GM18502 (cell line): Measurements from ENCODE around the gene ZNF750.

Source experiments
- ATAC-seq: cut with Tn5 transposase; IDR thresholded peaks from one replicate; pipeline ENCODE4 v1.9.1; 2021; ENCODE audit warnings: mild to moderate bottlenecking; ENCODE audit not compliant: unreplicated experiment, poor library complexity

ZNF750 gene

GRCh38 chr17:82839617-82840292 lies at the start of gene ZNF750:
ZNF750 (minus strand) TSS chr17:82840022; CDS start chr17:82832454, 7,568 bp downstream.
- no peak for ATAC-seq

DNA sequence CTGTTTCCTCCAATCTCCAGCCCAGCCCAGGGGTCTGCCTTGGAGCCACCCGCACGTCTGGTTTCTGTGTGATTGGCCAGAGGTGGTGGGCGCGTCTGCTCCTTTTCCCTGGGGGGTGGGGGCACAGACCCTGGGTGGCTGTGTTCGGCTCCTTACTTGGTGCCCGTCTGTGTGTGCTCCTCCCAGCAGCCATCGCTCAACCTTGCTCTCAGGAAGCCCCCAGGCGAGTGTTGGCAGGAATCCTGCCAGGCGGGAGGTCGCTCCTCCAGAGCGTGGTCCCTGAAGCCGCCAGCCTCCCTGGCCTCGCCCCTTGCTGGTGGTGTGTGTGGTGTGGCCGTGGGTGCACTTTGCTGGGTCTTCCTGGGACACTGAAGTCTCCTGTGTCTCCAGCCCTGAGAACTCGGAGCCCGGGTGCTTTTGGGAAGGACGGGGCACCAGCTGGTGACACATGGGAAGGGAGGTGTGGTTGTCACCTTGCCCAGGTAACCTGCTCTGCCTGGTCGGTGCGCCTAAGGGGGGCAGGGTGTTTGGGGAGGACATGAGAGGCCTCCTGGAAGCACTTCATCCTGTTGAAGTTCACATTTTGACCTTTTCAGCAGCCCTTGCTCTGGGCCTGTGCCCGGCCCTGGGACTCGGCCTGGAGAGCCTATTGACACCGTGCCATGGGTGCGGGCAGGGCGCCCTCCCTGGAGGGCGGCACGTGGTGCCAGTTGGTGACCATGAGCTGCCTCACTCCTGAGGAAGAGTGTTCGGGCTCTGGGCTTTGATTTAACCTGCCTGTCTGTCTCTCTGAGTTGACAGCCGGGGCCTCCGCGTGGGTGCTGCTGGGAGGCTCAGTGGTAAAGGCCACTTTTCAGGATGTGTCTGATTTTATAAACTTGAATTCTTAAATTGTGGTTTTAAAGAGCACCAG lies 49.0 kb upstream of the ZNF750 start:
- ATAC-seq, result no peak

DNA sequence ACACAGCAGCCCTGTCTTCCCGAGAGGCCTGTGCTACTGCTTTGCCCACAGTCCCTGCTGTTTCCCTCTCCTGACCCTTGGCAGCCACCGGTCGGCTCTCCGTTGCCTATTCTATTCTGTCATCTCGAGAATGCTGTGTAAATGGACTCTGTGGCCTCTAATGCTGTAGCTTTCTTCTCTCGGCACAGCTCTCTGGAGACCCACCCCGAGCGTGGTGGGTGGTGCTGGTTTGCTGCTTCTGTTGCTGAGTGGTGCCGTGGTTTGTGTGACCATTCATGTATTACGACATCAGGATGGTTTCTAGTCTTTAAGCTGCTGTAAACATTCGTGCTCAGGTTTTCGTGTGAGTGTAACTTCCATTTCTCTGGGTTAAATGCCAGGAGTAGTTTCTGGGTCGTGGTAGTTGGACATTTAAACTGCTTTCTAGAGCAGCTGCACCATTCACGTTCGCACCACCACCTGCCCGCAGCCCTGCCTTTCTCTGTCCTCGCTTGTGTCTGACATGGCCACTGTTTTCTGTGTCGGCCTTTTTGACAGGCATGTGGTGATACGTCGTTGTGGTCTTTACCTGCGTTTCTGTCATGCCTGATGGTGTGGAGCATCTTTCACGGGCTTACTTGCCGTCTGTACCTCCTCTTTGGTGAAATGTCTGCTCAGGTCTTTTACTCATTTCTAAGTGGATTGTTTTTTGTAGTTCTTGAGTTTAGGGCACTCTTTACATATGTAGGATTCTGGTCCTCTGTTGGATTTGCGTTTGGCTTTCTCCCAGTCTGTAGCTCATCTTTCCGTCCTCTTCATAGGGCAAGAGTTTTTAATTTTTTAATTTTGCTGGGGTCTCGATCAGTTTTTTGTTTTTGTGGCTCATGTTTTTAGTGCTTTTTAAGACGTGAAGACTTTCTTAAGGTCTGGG lies 47.7 kb upstream of the ZNF750 start:
- ATAC-seq, result no peak

GRCh38 chr17:82884970-82885353 lies 45.1 kb upstream of the ZNF750 start:
- no peak for ATAC-seq

- ATAC-seq, result no peak
Observed at GRCh38 chr17:82884341-82884969, 44.6 kb upstream of the ZNF750 start.

GRCh38 chr17:82883419-82884031 lies 43.7 kb upstream of the ZNF750 start:
- ATAC-seq, result no peak

DNA sequence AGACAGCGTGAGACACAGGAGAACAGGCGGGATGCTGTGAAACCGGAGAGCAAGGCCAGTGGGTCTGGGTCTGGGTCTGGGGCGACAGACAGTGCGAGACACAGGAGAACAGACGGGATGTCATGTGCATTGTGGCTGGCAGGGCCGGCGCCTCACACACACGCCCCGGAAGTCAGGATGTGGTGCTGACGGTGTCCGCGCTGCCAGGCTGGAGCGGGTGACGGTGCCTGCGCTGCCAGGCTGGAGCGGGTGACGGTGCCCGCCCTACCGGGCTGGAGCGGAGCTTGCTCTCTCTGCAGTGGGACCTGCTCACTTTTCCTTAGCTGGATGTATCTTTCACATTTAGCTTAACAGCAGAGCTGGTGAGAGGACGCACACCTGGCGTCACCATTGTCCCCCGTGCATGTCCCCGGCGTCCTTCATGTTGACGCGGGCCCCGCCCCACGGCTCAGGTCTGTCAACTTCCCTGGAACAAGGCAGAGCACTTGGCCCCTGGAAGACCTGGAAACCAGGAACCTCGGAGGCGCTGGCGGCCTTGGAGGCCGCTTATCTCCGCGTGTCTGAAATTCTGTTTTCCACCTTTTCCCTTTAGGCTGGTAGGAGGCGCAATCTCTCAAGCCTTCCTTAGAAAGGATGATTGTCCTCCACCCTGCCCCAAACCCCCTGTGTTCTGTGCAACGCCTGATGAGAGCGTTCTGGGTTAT lies 43.0 kb upstream of the ZNF750 start:
- no peak for ATAC-seq

GRCh38 chr17:82881900-82882714 lies 42.3 kb upstream of the ZNF750 start:
- ATAC-seq, result no peak

GRCh38 chr17:82881324-82881823 lies 41.6 kb upstream of the ZNF750 start:
- ATAC-seq, result no peak

DNA sequence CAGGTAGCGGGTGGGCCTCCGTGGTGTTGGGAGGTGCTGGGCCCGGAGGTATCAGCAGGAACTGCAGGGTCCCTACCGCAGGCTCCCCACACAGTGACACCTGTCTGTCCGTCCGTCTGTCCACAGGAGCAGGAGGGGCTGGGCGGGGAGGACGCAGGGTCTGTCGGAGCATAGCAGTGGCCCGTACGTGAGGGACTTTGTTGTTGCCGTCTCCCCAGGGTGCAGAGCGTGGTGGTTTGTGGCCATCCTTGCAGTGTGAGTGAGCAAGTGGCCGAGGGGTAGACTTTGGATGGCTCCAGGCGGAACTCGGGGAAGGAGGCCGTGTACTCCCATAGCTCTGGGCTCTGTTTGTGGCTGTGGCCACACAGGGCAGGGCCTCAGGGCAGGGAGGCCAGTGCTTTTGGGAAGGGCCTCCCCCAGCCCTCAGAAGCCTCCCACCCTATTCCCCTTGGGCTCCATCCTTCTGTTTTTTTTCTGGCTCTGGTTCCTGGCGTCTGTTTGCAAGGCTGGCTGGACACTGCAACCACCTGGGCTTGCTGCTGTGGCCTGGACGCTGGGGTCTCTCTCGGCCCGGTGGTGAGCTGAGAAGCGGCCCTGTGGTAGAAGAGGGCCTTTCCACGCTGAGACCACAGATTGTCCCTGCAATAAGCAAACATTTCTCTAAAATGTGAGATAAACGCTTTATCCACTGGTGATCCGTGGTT lies 41.0 kb upstream of the ZNF750 start:
- ATAC-seq, result no peak

GRCh38 chr17:82879241-82879640 lies 39.4 kb upstream of the ZNF750 start:
- ATAC-seq, result no peak

- ATAC-seq, result no peak
Observed at GRCh38 chr17:82878527-82878926, 38.7 kb upstream of the ZNF750 start.

GRCh38 chr17:82876602-82877379 lies 37.0 kb upstream of the ZNF750 start:
- no peak for ATAC-seq

DNA sequence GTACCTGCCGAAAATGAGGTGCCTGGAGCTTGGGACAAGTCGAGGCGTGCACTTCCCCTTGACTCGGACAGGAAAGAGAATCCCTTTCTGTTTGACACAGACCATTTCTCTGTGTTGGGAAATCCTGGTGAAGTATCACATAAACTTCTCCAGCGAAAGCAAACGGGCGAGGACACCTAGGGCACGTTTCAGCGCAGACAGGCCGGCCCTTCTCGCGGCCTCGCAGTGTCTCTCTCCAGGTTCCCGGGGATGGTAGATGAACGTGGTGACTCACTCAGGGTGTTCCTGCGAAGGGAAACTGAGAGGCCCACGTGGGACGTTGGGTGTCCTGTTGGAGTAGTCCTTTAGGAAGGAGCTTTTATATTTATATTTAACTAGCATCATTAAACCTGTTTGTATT lies 36.3 kb upstream of the ZNF750 start:
- ATAC-seq, result no peak

GRCh38 chr17:82875407-82875856 lies 35.6 kb upstream of the ZNF750 start:
- ATAC-seq, result no peak

GRCh38 chr17:82874011-82874835 lies 34.4 kb upstream of the ZNF750 start:
- no peak for ATAC-seq
